ENCODE measurements around the gene MSI2. TPM values are rescaled to one million over a fixed set of nuclear protein-coding genes. Genes with fewer than 3 reads are reported as not detected.

MSI2 gene
- total RNA-seq, 2 donors from 2014 or later = 88.3 to 114 TPM

DNA sequence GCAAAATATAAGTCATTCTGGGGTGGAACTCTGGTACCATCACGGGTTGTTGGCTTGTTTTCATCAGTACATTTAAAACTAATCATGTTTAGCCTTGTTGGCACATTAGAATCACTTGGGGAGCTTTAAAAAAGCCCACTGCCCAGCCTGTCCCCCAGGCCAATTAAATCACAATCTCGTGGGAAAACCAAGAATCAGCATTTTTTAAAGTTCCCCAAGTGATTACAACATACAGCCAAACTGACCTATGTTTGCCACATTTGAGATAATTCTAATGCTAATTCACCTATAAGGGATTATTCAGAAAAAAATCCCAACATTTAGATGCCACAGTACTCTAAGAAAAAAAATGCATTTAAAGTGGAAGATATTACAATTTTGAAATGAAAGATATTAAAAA is 8.4 kb upstream of the MSI2 start:
- no peak for DNase-seq
- Mint-ChIP-seq H3K27ac (no peak overlapping the region), H3K36me3 (ENCODE audit: low read depth) (no peaks in the 10 kb centered on the region), H3K9me3 (peaks cover 24% of the 10 kb centered on the region), H3K4me3 (no peak overlapping the region), H3K27me3 (ENCODE audit: insufficient read depth) (no peaks in the 10 kb centered on the region), H3K4me1 (no peaks in the 10 kb centered on the region)
- no peak for TF ChIP-seq CTCF (conservative IDR thresholded peaks at IDR 0.05)
- Histone ChIP-seq H3K27me3 (ENCODE audit: control insufficient read depth, insufficient read depth, low read length, poor library complexity, severe bottlenecking) (no peaks in the 10 kb centered on the region), H3K4me1 (ENCODE audit: control insufficient read depth, insufficient read depth, low read length) (no peaks in the 10 kb centered on the region), H3K9ac (ENCODE audit: extremely low read depth, low read length, poor library complexity, severe bottlenecking) (no peak overlapping the region), H3K4me3 (ENCODE audit: low read length) (no peak overlapping the region), H3K27ac (ENCODE audit: low read depth, low read length) (no peak overlapping the region), H3K9me3 (ENCODE audit: control insufficient read depth, low read length) (peaks cover 14% of the 10 kb centered on the region), H3K36me3 (ENCODE audit: control insufficient read depth, insufficient read depth, low read length) (no peaks in the 10 kb centered on the region)
- 77% methylated on average over 2 of the region's 2 CpGs; no CpG with 5 or more reads in 1 of the 2 experiments for WGBS, 2 experiments (ENCODE audit: insufficient coverage in 1 of 2, insufficient read length in 1 of 2)

DNA sequence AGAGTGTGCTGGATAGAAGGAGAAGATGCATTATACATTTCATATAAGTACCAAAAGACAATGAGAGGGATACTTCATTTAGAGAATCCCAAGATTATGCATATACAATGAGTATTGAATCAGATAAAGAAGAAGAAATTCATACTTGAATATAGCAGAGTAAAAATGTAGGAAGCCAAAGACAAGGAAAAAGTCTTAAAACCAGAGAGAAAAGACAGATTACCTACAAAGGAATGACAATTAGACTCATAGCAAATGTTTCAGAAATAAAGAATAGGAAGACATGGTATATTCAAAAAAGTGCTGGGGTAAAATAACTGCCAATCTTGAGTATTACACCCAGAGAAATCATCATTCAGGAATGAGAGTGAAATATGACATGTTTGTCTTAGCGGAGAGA is 6.8 kb upstream of the MSI2 start:
- Histone ChIP-seq H3K9me3 (ENCODE audit: control insufficient read depth, low read length) (peaks cover 14% of the 10 kb centered on the region), H3K27me3 (ENCODE audit: control insufficient read depth, insufficient read depth, low read length, poor library complexity, severe bottlenecking) (no peaks in the 10 kb centered on the region), H3K36me3 (ENCODE audit: control insufficient read depth, insufficient read depth, low read length) (no peaks in the 10 kb centered on the region), H3K27ac (ENCODE audit: low read depth, low read length) (no peak overlapping the region), H3K4me1 (ENCODE audit: control insufficient read depth, insufficient read depth, low read length) (no peaks in the 10 kb centered on the region), H3K4me3 (ENCODE audit: low read length) (no peak overlapping the region), H3K9ac (ENCODE audit: extremely low read depth, low read length, poor library complexity, severe bottlenecking) (no peak overlapping the region)
- Mint-ChIP-seq H3K27me3 (ENCODE audit: insufficient read depth) (peaks cover 6% of the 10 kb centered on the region), H3K27ac (no peak overlapping the region), H3K4me3 (no peak overlapping the region), H3K4me1 (peaks cover 5% of the 10 kb centered on the region), H3K9me3 (peaks cover 24% of the 10 kb centered on the region), H3K36me3 (ENCODE audit: low read depth) (no peaks in the 10 kb centered on the region)
- TF ChIP-seq CTCF (conservative IDR thresholded peaks at IDR 0.05) = no peak
- 100% methylated on average over 1 of the region's 1 CpG; no CpG with 5 or more reads in 1 of the 2 experiments for WGBS, 2 experiments (ENCODE audit: insufficient coverage in 1 of 2, insufficient read length in 1 of 2)
- DNase-seq = no peak

GRCh38 chr17:57251211-57251787 is 5.0 kb upstream of the MSI2 start:
- 80 to 100% methylated on average over 1 of the region's 1 CpG for WGBS, 2 experiments (ENCODE audit: insufficient coverage in 1 of 2, insufficient read length in 1 of 2)
- H3K9me3 ChIP-seq (ENCODE audit: control insufficient read depth, low read length) = peaks cover 14% of the 10 kb centered on the region
- no peak overlapping the region for H3K27ac Mint-ChIP-seq

More at GRCh38 chr17:57251211-57251787, 5.0 kb upstream of the MSI2 start:
- H3K4me1 Mint-ChIP-seq = peaks cover 9% of the 10 kb centered on the region
- Histone ChIP-seq H3K9ac (ENCODE audit: extremely low read depth, low read length, poor library complexity, severe bottlenecking) (no peak overlapping the region), H3K4me1 (ENCODE audit: control insufficient read depth, insufficient read depth, low read length) (no peaks in the 10 kb centered on the region), H3K36me3 (ENCODE audit: control insufficient read depth, insufficient read depth, low read length) (no peaks in the 10 kb centered on the region), H3K27ac (ENCODE audit: low read depth, low read length) (no peak overlapping the region), H3K4me3 (ENCODE audit: low read length) (no peak overlapping the region), H3K27me3 (ENCODE audit: control insufficient read depth, insufficient read depth, low read length, poor library complexity, severe bottlenecking) (peaks cover 3% of the 10 kb centered on the region)
- H3K4me3 Mint-ChIP-seq = no peak overlapping the region
- TF ChIP-seq CTCF (conservative IDR thresholded peaks at IDR 0.05) = no peak
- peaks cover 8% of the 10 kb centered on the region for H3K27me3 Mint-ChIP-seq (ENCODE audit: insufficient read depth)
- H3K36me3 Mint-ChIP-seq (ENCODE audit: low read depth) = no peaks in the 10 kb centered on the region
- no peak for DNase-seq
- peaks cover 24% of the 10 kb centered on the region for H3K9me3 Mint-ChIP-seq

Measured in endodermal cell (in vitro differentiated cells).